ENCODE data around the gene BEST4. TPM values are rescaled to one million over a fixed set of nuclear protein-coding genes. Genes with fewer than 3 reads are reported as not detected.

Gene BEST4
- total and polyA plus RNA-seq, 2 donors (not counting 3 experiments of a cell fraction or from before 2014, with no cell fraction given): 0.21 TPM; not detected in 1

DNA sequence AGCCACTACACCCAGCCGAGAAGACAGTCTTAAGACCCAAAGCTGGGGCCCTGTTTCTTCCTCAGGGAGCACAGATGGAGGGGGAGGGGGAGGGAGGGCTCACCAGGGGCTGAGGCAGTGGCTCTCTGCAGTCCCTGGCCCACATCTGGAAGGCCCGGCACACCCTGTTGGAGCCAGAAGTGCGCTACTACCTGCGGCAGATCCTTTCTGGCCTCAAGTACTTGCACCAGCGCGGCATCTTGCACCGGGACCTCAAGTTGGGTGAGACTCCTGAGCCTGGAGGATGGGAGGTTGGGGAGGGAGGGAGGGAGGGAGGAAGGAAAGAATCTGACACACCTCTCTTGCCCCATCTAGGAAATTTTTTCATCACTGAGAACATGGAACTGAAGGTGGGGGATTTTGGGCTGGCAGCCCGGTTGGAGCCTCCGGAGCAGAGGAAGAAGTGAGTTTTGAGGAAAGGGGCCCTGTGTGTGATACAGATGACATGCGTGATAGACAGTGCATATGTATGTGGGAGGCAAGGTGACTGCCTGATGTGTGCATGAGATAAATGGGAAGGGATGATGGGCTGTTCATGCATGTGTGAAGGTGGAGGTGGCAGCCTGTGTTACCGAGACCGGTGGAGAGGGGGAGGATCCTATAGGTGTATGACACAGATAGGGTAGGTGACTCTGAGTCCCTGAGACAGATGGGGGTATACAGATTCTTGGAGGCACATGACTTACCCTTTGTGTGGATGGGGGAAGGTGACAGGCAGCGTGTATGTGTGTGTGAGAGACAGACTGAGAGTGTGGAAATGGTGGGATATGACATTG, 13.7 kb upstream of the BEST4 start:
- intact Hi-C loops (cut with micrococcal nuclease): loop anchor here (1.0 to 10.0 kb wide), 3 partner anchors 18 to 883 kb away; partner anchors contain the start of genes GPBP1L1, RPS8 and TMEM69
- no peak overlapping the region for H2AFZ ChIP-seq (ENCODE audit: low read depth, low read length)
- peaks cover 32% of the 10 kb centered on the region for H3K4me1 ChIP-seq (ENCODE audit: control insufficient read depth, extremely low read depth, insufficient read depth, low read length)
- peaks cover 46% of the 10 kb centered on the region for H3K79me2 ChIP-seq (ENCODE audit: control insufficient read depth, insufficient read depth, low read length)
- DNase-seq (ENCODE audit: low read depth, low spot score): peak; percentile 39
- H3K9ac ChIP-seq (replicated peaks; ENCODE audit: extremely low read depth, insufficient read depth, low read length): peak overlapping the region; percentile 47
- peaks cover 4 to 30% of the 10 kb centered on the region in 2 experiments for H3K36me3 ChIP-seq (ENCODE audit: control insufficient read depth in 2 of 2, extremely low read depth in 1 of 2, insufficient read depth in 2 of 2, low read length in 2 of 2)
- H3K9me3 ChIP-seq (replicated peaks; ENCODE audit: control insufficient read depth, insufficient read depth, low read length): no peaks in the 10 kb centered on the region
- TF ChIP-seq POLR2A (IDR thresholded peaks at IDR 0.05; ENCODE audit: low read depth, low read length): peak; percentile 29
- no peak for TF ChIP-seq MYC (IDR thresholded peaks at IDR 0.05; ENCODE audit: low read depth, low read length)
- H3K4me2 ChIP-seq (ENCODE audit: insufficient read depth, low read length): peak overlapping the region; percentile 92
- H3K4me3 ChIP-seq (replicated peaks in 1 of 3; ENCODE audit: insufficient read depth in 1 of 3, low read depth in 1 of 3, low read length in 3 of 3): peak overlapping the region; percentile 3 to 69 (median 41)
- no peaks in the 10 kb centered on the region for H3K27me3 ChIP-seq (ENCODE audit: control insufficient read depth in 2 of 2, insufficient read depth in 2 of 2, low read length in 2 of 2)
- H3K27ac ChIP-seq (ENCODE audit: insufficient read depth, low read depth, low read length): no peak overlapping the region
- no TSS peak for BruUV-seq (replicated peaks)
- no peaks in the 10 kb centered on the region for H3K9me1 ChIP-seq (replicated peaks; ENCODE audit: control insufficient read depth, extremely low read depth, insufficient read depth, low read length)
- dilution Hi-C loops (cut with MboI; ENCODE audit: extremely low pct_ligation_motif_present, low sequenced_read_pairs): no loop called here
- FAIRE-seq: no peak
- H4K20me1 ChIP-seq (replicated peaks; ENCODE audit: control insufficient read depth, extremely low read depth, insufficient read depth, low read length): no peaks in the 10 kb centered on the region
- CTCF ChIA-PET: interaction anchor here (1.0 to 3.5 kb wide), 5 partner anchors 8 to 26 kb away, joined by 3 to 57 read pairs (median 12); partner anchors contain the start of genes BTBD19 and RPS8
- POLR2A ChIA-PET: interaction anchor here (2.0 to 3.5 kb wide), 4 partner anchors 8 to 27 kb away, joined by 15 to 75 read pairs (median 33); partner anchors contain the start of genes BTBD19 and RPS8

DNA sequence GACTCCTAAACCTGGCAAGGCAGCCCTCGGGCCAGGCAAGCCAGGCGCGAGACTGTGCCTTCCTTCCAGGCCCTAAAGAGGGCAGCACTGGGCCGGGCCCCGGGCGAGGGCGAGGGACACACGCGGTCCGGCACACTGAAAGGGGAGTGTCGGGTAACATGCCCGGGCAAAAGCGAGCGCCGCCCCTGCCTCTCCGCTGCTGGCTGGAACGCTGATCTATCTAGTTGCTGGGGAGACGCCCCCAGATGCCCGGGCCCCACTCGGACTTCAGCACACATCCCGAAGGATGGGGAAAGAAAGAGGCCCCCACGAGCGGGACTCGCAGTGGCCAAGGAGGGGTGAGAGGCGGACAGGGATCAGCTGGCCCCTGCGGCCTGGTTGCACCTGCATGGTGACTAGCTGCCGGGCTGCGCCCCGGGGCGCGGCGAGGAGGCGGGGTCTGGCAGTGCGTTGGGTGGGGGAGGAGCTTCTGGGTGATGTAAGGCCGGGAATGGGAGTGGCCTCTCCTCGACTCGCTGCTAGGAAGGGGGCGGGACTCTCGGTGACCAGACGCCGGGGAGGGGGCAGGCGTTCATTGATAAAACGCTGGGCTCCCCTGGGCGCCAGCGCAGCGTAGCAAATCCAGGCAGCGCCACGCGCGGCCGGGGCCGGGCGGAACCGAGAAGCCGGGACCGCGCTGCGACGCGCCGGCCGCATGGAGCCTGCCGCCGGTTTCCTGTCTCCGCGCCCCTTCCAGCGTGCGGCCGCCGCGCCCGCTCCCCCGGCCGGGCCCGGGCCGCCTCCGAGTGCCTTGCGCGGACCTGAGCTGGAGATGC, 12.0 kb upstream of the BEST4 start, which contains the start of gene PLK3:
TSS of gene PLK3 (plus strand) at position 608 of the 815 bp plus-strand sequence. CDS start at position 695, 87 bp downstream.
- Histone ChIP-seq H4K20me1 (replicated peaks; ENCODE audit: control insufficient read depth, extremely low read depth, insufficient read depth, low read length) (no peaks in the 10 kb centered on the region), H3K9me1 (replicated peaks; ENCODE audit: control insufficient read depth, extremely low read depth, insufficient read depth, low read length) (no peaks in the 10 kb centered on the region), H3K36me3 (ENCODE audit: control insufficient read depth in 2 of 2, extremely low read depth in 1 of 2, insufficient read depth in 2 of 2, low read length in 2 of 2) (peaks cover 4 to 20% of the 10 kb centered on the region in 2 experiments), H3K9me3 (replicated peaks; ENCODE audit: control insufficient read depth, insufficient read depth, low read length) (no peaks in the 10 kb centered on the region), H2AFZ (ENCODE audit: low read depth, low read length) (peak within 1 kb of the TSS; percentile 72), H3K27ac (ENCODE audit: insufficient read depth, low read depth, low read length) (peak within 1 kb of the TSS; percentile 87), H3K4me3 (replicated peaks in 1 of 3; ENCODE audit: insufficient read depth in 1 of 3, low read depth in 1 of 3, low read length in 3 of 3) (peak within 1 kb of the TSS; percentile 68 to 75 (median 69)), H3K9ac (replicated peaks; ENCODE audit: extremely low read depth, insufficient read depth, low read length) (peak within 1 kb of the TSS; percentile 85), H3K27me3 (ENCODE audit: control insufficient read depth in 2 of 2, insufficient read depth in 2 of 2, low read length in 2 of 2) (no peaks in the 10 kb centered on the region), H3K79me2 (ENCODE audit: control insufficient read depth, insufficient read depth, low read length) (peaks cover 41% of the 10 kb centered on the region), H3K4me2 (ENCODE audit: insufficient read depth, low read length) (peak within 1 kb of the TSS; percentile 60), H3K4me1 (ENCODE audit: control insufficient read depth, extremely low read depth, insufficient read depth, low read length) (peaks cover 22% of the 10 kb centered on the region)
- DNase-seq (ENCODE audit: low read depth, low spot score) (peak; percentile 98), FAIRE-seq (peak; percentile 91)
- ChIA-PET POLR2A (interaction anchor here (0.5 to 3.5 kb wide), 18 partner anchors 9 to 722 kb away, joined by 3 to 75 read pairs (median 6); partner anchors contain the start of genes BEST4, BTBD19, HECTD3 and PRDX1), CTCF (interaction anchor here (0.7 to 3.5 kb wide), 23 partner anchors 9 to 690 kb away, joined by 3 to 57 read pairs (median 5); partner anchors contain the start of genes BEST4, BTBD19, EIF2B3 and HECTD3)
- intact Hi-C loops (cut with micrococcal nuclease) (loop anchor here (2.0 to 10.0 kb wide), 3 partner anchors 25 to 885 kb away; partner anchors contain the start of genes GPBP1L1, RPS8 and TMEM69), dilution Hi-C loops (cut with MboI; ENCODE audit: extremely low pct_ligation_motif_present, low sequenced_read_pairs) (no loop called here)
- BruUV-seq (replicated peaks): TSS peak; percentile 86
- TF ChIP-seq, protein P1, sequence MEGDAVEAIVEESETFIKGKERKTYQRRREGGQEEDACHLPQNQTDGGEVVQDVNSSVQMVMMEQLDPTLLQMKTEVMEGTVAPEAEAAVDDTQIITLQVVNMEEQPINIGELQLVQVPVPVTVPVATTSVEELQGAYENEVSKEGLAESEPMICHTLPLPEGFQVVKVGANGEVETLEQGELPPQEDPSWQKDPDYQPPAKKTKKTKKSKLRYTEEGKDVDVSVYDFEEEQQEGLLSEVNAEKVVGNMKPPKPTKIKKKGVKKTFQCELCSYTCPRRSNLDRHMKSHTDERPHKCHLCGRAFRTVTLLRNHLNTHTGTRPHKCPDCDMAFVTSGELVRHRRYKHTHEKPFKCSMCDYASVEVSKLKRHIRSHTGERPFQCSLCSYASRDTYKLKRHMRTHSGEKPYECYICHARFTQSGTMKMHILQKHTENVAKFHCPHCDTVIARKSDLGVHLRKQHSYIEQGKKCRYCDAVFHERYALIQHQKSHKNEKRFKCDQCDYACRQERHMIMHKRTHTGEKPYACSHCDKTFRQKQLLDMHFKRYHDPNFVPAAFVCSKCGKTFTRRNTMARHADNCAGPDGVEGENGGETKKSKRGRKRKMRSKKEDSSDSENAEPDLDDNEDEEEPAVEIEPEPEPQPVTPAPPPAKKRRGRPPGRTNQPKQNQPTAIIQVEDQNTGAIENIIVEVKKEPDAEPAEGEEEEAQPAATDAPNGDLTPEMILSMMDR (IDR thresholded peaks at IDR 0.05; ENCODE audit: extremely low read depth in 1 of 2, insufficient read depth in 1 of 2, low read depth in 1 of 2, low read length in 2 of 2): peak; percentile 93 to 96
- TF ChIP-seq, protein P2, sequence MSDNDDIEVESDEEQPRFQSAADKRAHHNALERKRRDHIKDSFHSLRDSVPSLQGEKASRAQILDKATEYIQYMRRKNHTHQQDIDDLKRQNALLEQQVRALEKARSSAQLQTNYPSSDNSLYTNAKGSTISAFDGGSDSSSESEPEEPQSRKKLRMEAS (IDR thresholded peaks at IDR 0.05; ENCODE audit: insufficient read depth, insufficient read length): peak; percentile 85
- TF ChIP-seq EZH2 (IDR thresholded peaks at IDR 0.05; ENCODE audit: borderline replicate concordance, low read depth, low read length, severe bottlenecking) (no peak), MYC (IDR thresholded peaks at IDR 0.05; ENCODE audit: low read depth, low read length) (peak; percentile 86), POLR2A (IDR thresholded peaks at IDR 0.05; ENCODE audit: low read depth, low read length) (peak; percentile 100), FOS (IDR thresholded peaks at IDR 0.05; ENCODE audit: borderline replicate concordance, insufficient read depth, low read length) (peak; percentile 22), POLR2AphosphoS5 (IDR thresholded peaks at IDR 0.05; ENCODE audit: insufficient read depth, low read depth, low read length) (peak; percentile 100), GATA2 (IDR thresholded peaks at IDR 0.05; ENCODE audit: insufficient read depth, insufficient read length, low read depth, low read length) (no peak), JUN (IDR thresholded peaks at IDR 0.05; ENCODE audit: borderline replicate concordance, insufficient read depth, insufficient read length, low read depth) (no peak)

Measured in endothelial cell of umbilical vein (primary cell).